NCI-H1694 (cell line): Measurements from ENCODE around the gene OR52E8.

ENCODE experiments used
- DNase-seq: peaks from one replicate; lab custom pipeline; 2025; lab: John Stamatoyannopoulos, UW

The OR52E8 gene

GRCh38 chr11:5807580-5807979 lies 49.9 kb downstream of the OR52E8 start:
- no peak for DNase-seq
